HFFc6 (cell line): Measurements from ENCODE around the gene PSORS1C1. TPM values are rescaled to one million over a fixed set of nuclear protein-coding genes. Genes with fewer than 3 reads are reported as not detected.
"Not testable (repeated sequence)": the region's sequence is repeated elsewhere in the genome, so short reads cannot be mapped to it uniquely, and the experiment has no call there.

ENCODE experiments used
- DNase-seq: peaks from one replicate; pipeline ENCODE4 v3.0.0-alpha.2; 2018
- H3K27ac Mint-ChIP-seq: 2 replicates; pipeline ENCODE4 v1.8.0; 2020; ENCODE audit warnings: mild to moderate bottlenecking, mixed read lengths
- H3K27me3 Mint-ChIP-seq: 2 replicates; pipeline ENCODE4 v1.8.0; 2021; ENCODE audit warnings: mild to moderate bottlenecking, moderate library complexity, mixed read lengths; ENCODE audit not compliant: insufficient read depth
- H3K36me3 Mint-ChIP-seq: 2 replicates; pipeline ENCODE4 v1.8.0; 2021; ENCODE audit warnings: low read depth, mixed read lengths
- H3K4me1 Mint-ChIP-seq: 2 replicates; pipeline ENCODE4 v1.8.0; 2020; ENCODE audit warnings: low read depth, mixed read lengths
- H3K4me3 Mint-ChIP-seq: 2 replicates; pipeline ENCODE4 v1.8.0; 2020; ENCODE audit warnings: mild to moderate bottlenecking, moderate library complexity, mixed read lengths
- H3K9me3 Mint-ChIP-seq: 2 replicates; pipeline ENCODE4 v1.8.0; 2020; ENCODE audit warnings: mild to moderate bottlenecking, mixed read lengths
- total RNA-seq, 6 experiments: library from RNA; stranded (reverse); fragmentation: NEBNext Ultra II Directional; extraction: Animal tissue kit (Norgen Biotek cat#: 25700); gene quantifications; 2 replicates in 1 of 6; 3 replicates in 5 of 6; pipeline ENCODE4 v1.2.3, GENCODE V29; 2021
- TF ChIP-seq, protein P1 (sequence below): fragments of 200-600 bp; sonication (generic); IDR thresholded peaks from 2 replicates; pipeline ENCODE4 v1.5.0; 2021; ENCODE audit warnings: antibody characterized with exemption, mild to moderate bottlenecking

Gene PSORS1C1
- total RNA-seq, 6 experiments from 2014 or later: 2.1 to 4.4 (median 3.5) TPM

DNA sequence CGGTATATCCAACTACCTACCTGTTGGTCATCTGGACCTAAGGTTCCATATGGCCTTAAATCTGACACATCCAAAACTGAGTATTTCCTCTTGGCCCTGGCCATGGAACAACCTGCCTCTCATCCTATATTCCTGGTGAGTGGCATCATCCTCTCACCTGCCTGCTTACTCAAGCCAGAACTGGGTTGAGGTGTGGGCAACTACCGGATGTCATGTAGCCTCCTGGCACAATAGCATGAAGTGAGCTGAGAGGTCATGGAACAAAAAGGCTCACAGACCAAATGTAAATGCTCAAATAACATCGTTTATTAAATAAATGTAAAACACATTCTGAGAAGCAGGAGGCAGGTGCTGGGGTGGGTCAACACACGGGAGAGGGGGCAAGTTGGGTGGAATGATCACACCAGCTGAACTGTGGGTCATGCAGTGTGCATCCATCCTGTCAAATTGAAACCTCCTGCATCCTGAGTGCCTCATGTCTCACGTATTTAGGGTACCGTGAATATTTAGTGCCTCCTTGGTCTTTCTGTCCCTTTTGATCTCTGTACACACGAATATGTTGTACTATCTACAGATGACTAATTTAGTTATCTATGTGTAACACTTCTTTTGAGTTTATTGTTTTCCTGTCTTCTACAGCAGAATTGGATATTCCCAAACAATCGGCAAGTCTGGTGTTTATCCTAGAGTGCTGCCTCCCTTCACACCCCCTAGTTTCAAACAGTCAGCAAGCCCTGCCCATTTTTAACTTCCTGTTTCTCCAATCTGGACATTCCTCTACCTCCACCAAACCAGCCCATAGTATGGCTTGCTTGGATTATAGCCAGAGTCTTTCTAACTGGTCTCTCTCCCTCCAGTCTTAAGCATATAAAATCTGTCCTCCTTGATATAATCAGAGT, 63.8 kb downstream of the PSORS1C1 start:
- Mint-ChIP-seq H3K36me3 (no peaks in the 10 kb centered on the region), H3K27me3 (peaks cover 7% of the 10 kb centered on the region), H3K9me3 (no peaks in the 10 kb centered on the region), H3K4me1 (peaks cover 33% of the 10 kb centered on the region), H3K27ac (no peak overlapping the region), H3K4me3 (no peak overlapping the region)
- TF ChIP-seq, protein P1, sequence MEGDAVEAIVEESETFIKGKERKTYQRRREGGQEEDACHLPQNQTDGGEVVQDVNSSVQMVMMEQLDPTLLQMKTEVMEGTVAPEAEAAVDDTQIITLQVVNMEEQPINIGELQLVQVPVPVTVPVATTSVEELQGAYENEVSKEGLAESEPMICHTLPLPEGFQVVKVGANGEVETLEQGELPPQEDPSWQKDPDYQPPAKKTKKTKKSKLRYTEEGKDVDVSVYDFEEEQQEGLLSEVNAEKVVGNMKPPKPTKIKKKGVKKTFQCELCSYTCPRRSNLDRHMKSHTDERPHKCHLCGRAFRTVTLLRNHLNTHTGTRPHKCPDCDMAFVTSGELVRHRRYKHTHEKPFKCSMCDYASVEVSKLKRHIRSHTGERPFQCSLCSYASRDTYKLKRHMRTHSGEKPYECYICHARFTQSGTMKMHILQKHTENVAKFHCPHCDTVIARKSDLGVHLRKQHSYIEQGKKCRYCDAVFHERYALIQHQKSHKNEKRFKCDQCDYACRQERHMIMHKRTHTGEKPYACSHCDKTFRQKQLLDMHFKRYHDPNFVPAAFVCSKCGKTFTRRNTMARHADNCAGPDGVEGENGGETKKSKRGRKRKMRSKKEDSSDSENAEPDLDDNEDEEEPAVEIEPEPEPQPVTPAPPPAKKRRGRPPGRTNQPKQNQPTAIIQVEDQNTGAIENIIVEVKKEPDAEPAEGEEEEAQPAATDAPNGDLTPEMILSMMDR: no peak
- DNase-seq: no peak

DNA sequence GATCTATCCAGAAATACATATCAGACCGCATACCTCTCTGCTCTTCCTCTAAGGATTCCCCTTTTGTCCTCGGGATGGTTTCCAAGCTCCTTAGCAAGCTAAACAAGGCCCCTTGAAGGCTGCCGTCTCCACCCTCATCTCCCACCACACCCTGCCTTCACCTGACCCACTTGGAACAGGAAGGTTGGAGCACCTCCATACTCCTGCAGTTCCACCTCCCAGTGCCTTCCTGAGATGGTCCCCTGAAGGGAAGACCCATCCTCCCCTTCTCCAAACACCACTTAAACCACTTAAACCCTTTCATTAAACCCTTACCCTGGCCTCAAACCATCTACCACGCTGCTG, 64.4 kb downstream of the PSORS1C1 start:
- no peaks in the 10 kb centered on the region for H3K36me3 Mint-ChIP-seq
- peaks cover 29% of the 10 kb centered on the region for H3K4me1 Mint-ChIP-seq
- no peaks in the 10 kb centered on the region for H3K9me3 Mint-ChIP-seq
- H3K27me3 Mint-ChIP-seq: peaks cover 7% of the 10 kb centered on the region
- no peak for DNase-seq
- H3K27ac Mint-ChIP-seq: no peak overlapping the region
- TF ChIP-seq, protein P1: no peak
- H3K4me3 Mint-ChIP-seq: no peak overlapping the region

DNA sequence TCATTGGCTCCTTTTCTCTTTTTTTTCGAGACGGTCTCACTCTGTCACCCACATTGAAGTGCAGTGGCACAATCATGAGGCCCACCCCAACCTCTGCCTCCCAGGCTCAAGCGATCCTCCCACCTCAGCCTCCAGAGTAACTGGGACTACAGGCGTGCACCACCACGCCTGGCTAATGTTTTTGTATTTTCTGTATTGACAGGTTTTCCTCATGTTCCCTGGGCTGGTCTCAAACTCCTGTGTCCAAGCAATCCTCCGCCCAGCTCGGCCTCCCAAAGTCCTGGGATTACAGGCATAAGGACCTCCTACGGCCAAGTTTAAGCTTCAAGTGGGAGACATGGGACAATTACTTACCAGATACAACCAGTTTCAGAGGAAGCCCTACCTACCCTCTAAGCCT, 65.3 kb downstream of the PSORS1C1 start:
- TF ChIP-seq, protein P1: no peak
- Mint-ChIP-seq H3K4me3 (no peak overlapping the region), H3K27ac (no peak overlapping the region), H3K4me1 (peaks cover 31% of the 10 kb centered on the region), H3K9me3 (no peaks in the 10 kb centered on the region), H3K27me3 (peaks cover 7% of the 10 kb centered on the region), H3K36me3 (no peaks in the 10 kb centered on the region)
- DNase-seq: no peak

DNA sequence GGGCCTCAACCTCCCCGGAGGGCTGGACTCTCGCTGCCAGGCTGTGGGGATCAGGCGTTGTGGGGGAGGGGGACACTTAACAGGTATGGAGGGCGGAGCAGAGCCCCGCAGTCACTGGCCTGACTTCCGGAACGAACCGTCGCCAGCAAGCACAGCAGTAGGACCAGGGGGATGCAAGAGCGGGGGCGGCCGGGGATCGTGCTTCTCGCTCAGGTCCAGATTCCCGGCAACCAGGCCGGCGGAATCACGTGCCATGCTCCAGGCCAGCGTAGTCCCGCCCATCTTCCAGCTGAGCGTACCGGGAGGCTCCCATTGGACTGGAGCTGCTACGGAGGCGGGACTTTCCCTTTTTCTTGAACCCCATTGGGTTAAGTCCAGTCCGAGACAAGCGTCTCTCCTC, 65.9 kb downstream of the PSORS1C1 start:
- Mint-ChIP-seq H3K4me3 (no peak overlapping the region), H3K4me1 (peaks cover 31% of the 10 kb centered on the region), H3K9me3 (no peaks in the 10 kb centered on the region), H3K27ac (no peak overlapping the region), H3K27me3 (peaks cover 7% of the 10 kb centered on the region), H3K36me3 (no peaks in the 10 kb centered on the region)
- DNase-seq: no peak
- TF ChIP-seq, protein P1: no peak

- not testable (repeated sequence) for H3K4me3 Mint-ChIP-seq, H3K9me3 Mint-ChIP-seq, DNase-seq, H3K36me3 Mint-ChIP-seq, H3K27me3 Mint-ChIP-seq, H3K27ac Mint-ChIP-seq
- H3K4me1 Mint-ChIP-seq: peaks cover 29% of the 10 kb centered on the region
These were observed 68.7 kb downstream of the PSORS1C1 start for GRCh38 chr6:31183287-31183686.

DNA sequence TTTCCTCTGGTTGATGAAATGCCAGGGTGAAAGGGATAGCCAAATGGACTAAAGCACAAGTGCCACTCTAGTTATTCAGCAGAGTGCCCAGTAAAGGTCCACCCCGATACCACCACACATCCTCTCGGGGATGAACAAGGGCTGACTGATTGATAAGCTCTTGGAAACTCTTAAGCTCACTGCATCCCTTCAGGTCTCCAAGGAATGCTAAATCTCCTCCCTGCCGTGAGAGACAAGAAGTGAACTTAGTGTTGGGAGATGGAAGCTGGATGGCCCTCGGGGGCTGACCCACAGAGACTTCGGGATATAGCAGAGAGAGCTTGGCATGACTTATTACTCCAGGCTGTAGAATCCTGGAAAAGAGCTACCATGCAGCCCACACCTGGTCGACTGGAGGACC, 69.3 kb downstream of the PSORS1C1 start:
- H3K4me1 Mint-ChIP-seq: peaks cover 23% of the 10 kb centered on the region
- not testable (repeated sequence) for DNase-seq, H3K36me3 Mint-ChIP-seq, H3K9me3 Mint-ChIP-seq, H3K27ac Mint-ChIP-seq, H3K27me3 Mint-ChIP-seq, H3K4me3 Mint-ChIP-seq

DNA sequence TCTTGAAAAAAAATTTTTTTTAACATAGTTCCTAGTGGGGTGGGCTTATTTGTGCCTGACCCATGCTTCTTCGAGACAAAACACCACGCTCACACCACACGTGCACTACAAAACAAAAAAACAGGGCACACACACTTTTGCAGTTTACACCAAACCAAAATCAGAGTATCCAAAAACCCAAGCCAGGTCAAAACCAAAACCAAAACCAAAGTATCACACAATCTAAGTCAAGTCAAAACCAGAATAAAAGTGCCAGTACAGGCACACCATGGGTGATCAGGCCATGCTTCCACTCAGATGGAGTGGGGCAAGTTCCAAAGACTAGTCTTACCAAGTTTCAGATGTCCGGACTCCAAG, 71.1 kb downstream of the PSORS1C1 start:
- Mint-ChIP-seq H3K27ac (peak overlapping the region; percentile 97), H3K4me3 (peak overlapping the region; percentile 85), H3K4me1 (peaks cover 18% of the 10 kb centered on the region)
- H3K9me3 Mint-ChIP-seq, H3K36me3 Mint-ChIP-seq, DNase-seq, H3K27me3 Mint-ChIP-seq: not testable (repeated sequence)
